Activated CD4-positive, alpha-beta T cell treated with anti-CD3 and anti-CD28 coated beads, Interleukin-2, amount 50 U/mL, for 16 hours (primary cell): Measurements from ENCODE around the gene INPPL1.

Source experiments
- DNase-seq: peaks from one replicate; pipeline ENCODE4 v3.0.0-alpha.2; 2020

Gene INPPL1

GRCh38 chr11:72220696-72221363, 3.7 kb upstream of the INPPL1 start:
- DNase-seq, result no peak

- DNase-seq, result no peak
Observed at GRCh38 chr11:72221386-72222075, 3.0 kb upstream of the INPPL1 start.

GRCh38 chr11:72222106-72222891, 2.3 kb upstream of the INPPL1 start:
- DNase-seq, result no peak

GRCh38 chr11:72222907-72223614, 1.5 kb upstream of the INPPL1 start:
- DNase-seq, result peak; percentile 95

GRCh38 chr11:72223615-72224563, 678 bp upstream of the INPPL1 start:
- peak; percentile 45 for DNase-seq

- DNase-seq, result peak; percentile 57
Observed at GRCh38 chr11:72225411-72225951, 914 bp downstream of the INPPL1 start.

GRCh38 chr11:72226701-72227100, 2.1 kb downstream of the INPPL1 start:
- no peak for DNase-seq

GRCh38 chr11:72227316-72228228, 3.0 kb downstream of the INPPL1 start:
- DNase-seq, result no peak

GRCh38 chr11:72228229-72228843, 3.8 kb downstream of the INPPL1 start:
- no peak for DNase-seq

- no peak for DNase-seq
Observed at GRCh38 chr11:72228844-72229231, 4.3 kb downstream of the INPPL1 start.

- no peak for DNase-seq
Observed at GRCh38 chr11:72229336-72229924, 4.9 kb downstream of the INPPL1 start.

- no peak for DNase-seq
Observed at GRCh38 chr11:72229925-72230763, 5.6 kb downstream of the INPPL1 start.

GRCh38 chr11:72230764-72231365, 6.3 kb downstream of the INPPL1 start:
- DNase-seq, result no peak

GRCh38 chr11:72231396-72232259, 7.1 kb downstream of the INPPL1 start:
- DNase-seq, result no peak

- no peak for DNase-seq
Observed at GRCh38 chr11:72232260-72233055, 7.9 kb downstream of the INPPL1 start.

- no peak for DNase-seq
Observed at GRCh38 chr11:72233056-72233772, 8.6 kb downstream of the INPPL1 start.
